Measurements from ENCODE around the gene LRRC52. TPM values are rescaled to one million over a fixed set of nuclear protein-coding genes. Genes with fewer than 3 reads are reported as not detected.

The LRRC52 gene
- total and polyA plus RNA-seq, 2 donors (not counting 1 experiment from before 2014, with no cell fraction given) = not detected

DNA sequence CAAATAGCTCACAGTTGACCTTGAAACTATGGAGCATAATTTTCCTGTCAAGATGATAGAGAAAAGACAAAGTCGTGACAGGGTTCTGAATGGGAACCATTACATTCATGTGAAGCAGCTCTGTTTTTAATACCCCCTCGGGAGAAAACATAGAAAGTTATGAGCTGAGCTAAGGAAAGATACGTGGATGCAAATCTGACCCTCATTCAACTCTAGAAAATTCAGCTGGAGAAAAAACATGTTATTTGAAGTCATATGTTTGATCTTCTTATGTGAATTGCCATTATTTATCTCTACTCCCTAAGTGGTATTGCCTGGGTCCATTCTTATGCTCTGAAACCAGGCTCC lies 48.0 kb upstream of the LRRC52 start:
- DNase-seq (no peak), ATAC-seq (ENCODE audit: low read depth) (no peak)
- ChIA-PET POLR2A (no interaction called here), CTCF (no interaction called here)
- H3K4me2 ChIP-seq (replicated peaks; ENCODE audit: low read depth, low read length, poor library complexity, severe bottlenecking) = no peak overlapping the region
- TF ChIP-seq EZH2 (IDR thresholded peaks at IDR 0.05; ENCODE audit: borderline replicate concordance, insufficient read depth, low read depth, low read length, poor library complexity, severe bottlenecking) = no peak
- TF ChIP-seq, protein P1, sequence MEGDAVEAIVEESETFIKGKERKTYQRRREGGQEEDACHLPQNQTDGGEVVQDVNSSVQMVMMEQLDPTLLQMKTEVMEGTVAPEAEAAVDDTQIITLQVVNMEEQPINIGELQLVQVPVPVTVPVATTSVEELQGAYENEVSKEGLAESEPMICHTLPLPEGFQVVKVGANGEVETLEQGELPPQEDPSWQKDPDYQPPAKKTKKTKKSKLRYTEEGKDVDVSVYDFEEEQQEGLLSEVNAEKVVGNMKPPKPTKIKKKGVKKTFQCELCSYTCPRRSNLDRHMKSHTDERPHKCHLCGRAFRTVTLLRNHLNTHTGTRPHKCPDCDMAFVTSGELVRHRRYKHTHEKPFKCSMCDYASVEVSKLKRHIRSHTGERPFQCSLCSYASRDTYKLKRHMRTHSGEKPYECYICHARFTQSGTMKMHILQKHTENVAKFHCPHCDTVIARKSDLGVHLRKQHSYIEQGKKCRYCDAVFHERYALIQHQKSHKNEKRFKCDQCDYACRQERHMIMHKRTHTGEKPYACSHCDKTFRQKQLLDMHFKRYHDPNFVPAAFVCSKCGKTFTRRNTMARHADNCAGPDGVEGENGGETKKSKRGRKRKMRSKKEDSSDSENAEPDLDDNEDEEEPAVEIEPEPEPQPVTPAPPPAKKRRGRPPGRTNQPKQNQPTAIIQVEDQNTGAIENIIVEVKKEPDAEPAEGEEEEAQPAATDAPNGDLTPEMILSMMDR (IDR thresholded peaks at IDR 0.05) = no peak
- Mint-ChIP-seq H3K27ac (no peak overlapping the region), H3K27me3 (peaks cover 23% of the 10 kb centered on the region), H3K9me3 (ENCODE audit: insufficient read depth) (no peaks in the 10 kb centered on the region), H3K4me1 (no peaks in the 10 kb centered on the region), H3K4me3 (no peak overlapping the region)
- no peak overlapping the region for H3K9ac ChIP-seq (ENCODE audit: low read length)
- intact Hi-C loops (cut with micrococcal nuclease) = no loop called here
- no peak overlapping the region for H2AFZ ChIP-seq (ENCODE audit: insufficient read depth, low read depth, low read length, poor library complexity, severe bottlenecking)
- 81% methylated on average over 2 of the region's 3 CpGs for WGBS (ENCODE audit: insufficient coverage)
- H3K9me3 ChIP-seq (ENCODE audit: control extremely low read depth in 1 of 3, control insufficient read depth in 2 of 3, insufficient read depth in 1 of 3, low read length in 2 of 3) = no peaks in the 10 kb centered on the region
- no peaks in the 10 kb centered on the region for H4K20me1 ChIP-seq (ENCODE audit: control insufficient read depth, insufficient read depth, low read length, poor library complexity, severe bottlenecking)
- H3K79me2 ChIP-seq (ENCODE audit: control insufficient read depth, insufficient read depth, low read length) = no peaks in the 10 kb centered on the region
- no peak overlapping the region for H3K4me3 ChIP-seq (ENCODE audit: control extremely low read depth in 1 of 5, extremely low read depth in 1 of 5, insufficient read depth in 1 of 5, low read depth in 2 of 5, low read length in 4 of 5)
- no peaks in the 10 kb centered on the region for H3K36me3 ChIP-seq (replicated peaks in 1 of 2; ENCODE audit: control extremely low read depth in 1 of 2, control insufficient read depth in 1 of 2, extremely low read depth in 1 of 2, insufficient read depth in 2 of 2, low read length in 1 of 2)
- no peak overlapping the region for H3K27ac ChIP-seq (ENCODE audit: low read length in 2 of 2)
- H3K27me3 ChIP-seq (replicated peaks in 1 of 4; ENCODE audit: control extremely low read depth in 1 of 4, control insufficient read depth in 3 of 4, insufficient read depth in 4 of 4, low read length in 3 of 4) = no peaks in the 10 kb centered on the region
- H3K4me1 ChIP-seq (ENCODE audit: control insufficient read depth in 2 of 2, insufficient read depth in 2 of 2, low read length in 2 of 2) = no peaks in the 10 kb centered on the region

DNA sequence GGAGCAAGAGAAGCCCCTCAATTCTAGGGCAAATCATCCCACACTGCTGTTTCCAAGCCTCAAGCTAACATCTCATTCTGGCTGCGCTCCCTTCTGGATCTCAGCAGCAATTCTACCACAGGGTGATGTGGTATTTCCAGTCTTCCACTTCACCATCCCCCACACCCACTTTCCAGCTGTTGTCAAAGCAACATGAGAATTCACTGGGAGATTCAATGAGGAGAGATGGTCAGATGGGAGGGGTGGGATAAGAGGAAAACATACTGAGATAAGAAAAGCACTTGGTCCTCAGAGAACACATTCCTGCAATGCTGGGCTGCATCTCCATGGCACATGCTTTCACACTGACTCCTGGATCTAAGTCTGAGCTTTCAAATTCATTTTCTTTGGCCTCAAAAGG lies 47.3 kb upstream of the LRRC52 start:
- Histone ChIP-seq H3K4me3 (ENCODE audit: control extremely low read depth in 1 of 5, extremely low read depth in 1 of 5, insufficient read depth in 1 of 5, low read depth in 2 of 5, low read length in 4 of 5) (no peak overlapping the region), H4K20me1 (ENCODE audit: control insufficient read depth, insufficient read depth, low read length, poor library complexity, severe bottlenecking) (no peaks in the 10 kb centered on the region), H3K79me2 (ENCODE audit: control insufficient read depth, insufficient read depth, low read length) (no peaks in the 10 kb centered on the region), H3K36me3 (replicated peaks in 1 of 2; ENCODE audit: control extremely low read depth in 1 of 2, control insufficient read depth in 1 of 2, extremely low read depth in 1 of 2, insufficient read depth in 2 of 2, low read length in 1 of 2) (no peaks in the 10 kb centered on the region), H3K27ac (ENCODE audit: low read length in 2 of 2) (no peak overlapping the region), H3K4me2 (replicated peaks; ENCODE audit: low read depth, low read length, poor library complexity, severe bottlenecking) (no peak overlapping the region), H3K4me1 (ENCODE audit: control insufficient read depth in 2 of 2, insufficient read depth in 2 of 2, low read length in 2 of 2) (no peaks in the 10 kb centered on the region), H3K9me3 (ENCODE audit: control extremely low read depth in 1 of 3, control insufficient read depth in 2 of 3, insufficient read depth in 1 of 3, low read length in 2 of 3) (no peaks in the 10 kb centered on the region), H3K9ac (ENCODE audit: low read length) (no peak overlapping the region), H3K27me3 (replicated peaks in 1 of 4; ENCODE audit: control extremely low read depth in 1 of 4, control insufficient read depth in 3 of 4, insufficient read depth in 4 of 4, low read length in 3 of 4) (no peaks in the 10 kb centered on the region), H2AFZ (ENCODE audit: insufficient read depth, low read depth, low read length, poor library complexity, severe bottlenecking) (no peak overlapping the region)
- intact Hi-C loops (cut with micrococcal nuclease) = no loop called here
- no peaks in the 10 kb centered on the region for H3K4me1 Mint-ChIP-seq
- TF ChIP-seq, protein P1 (IDR thresholded peaks at IDR 0.05) = no peak
- no peak for TF ChIP-seq EZH2 (IDR thresholded peaks at IDR 0.05; ENCODE audit: borderline replicate concordance, insufficient read depth, low read depth, low read length, poor library complexity, severe bottlenecking)
- H3K27ac Mint-ChIP-seq = no peak overlapping the region
- DNase-seq = no peak
- H3K27me3 Mint-ChIP-seq = peaks cover 28% of the 10 kb centered on the region
- no CpG with 5 or more reads among the region's 1 CpG for WGBS (ENCODE audit: insufficient coverage)
- H3K4me3 Mint-ChIP-seq = no peak overlapping the region
- ChIA-PET POLR2A (no interaction called here), CTCF (no interaction called here)
- ATAC-seq (ENCODE audit: low read depth) = no peak
- H3K9me3 Mint-ChIP-seq (ENCODE audit: insufficient read depth) = no peaks in the 10 kb centered on the region

All from B cell (primary cell).